Sciatic nerve (tissue), 2 donors: Measurements from ENCODE around the gene DENND4C. TPM values are rescaled to one million over a fixed set of nuclear protein-coding genes. Genes with fewer than 3 reads are reported as not detected.
"Not testable (repeated sequence)": the region's sequence is repeated elsewhere in the genome, so short reads cannot be mapped to it uniquely, and the experiment has no call there.

Experiments
- ATAC-seq: fragments of 200-7000 bp; cut with Tn5 transposase; one replicate; pipeline ENCODE4 v1.9.1; 2020; ENCODE audit warnings: mild to moderate bottlenecking, moderate library complexity
- DNase-seq: peaks from one replicate; pipeline ENCODE4 v3.0.0-alpha.2; 2020; ENCODE audit warnings: low spot score
- intact Hi-C: fragments of 100-400 bp; cut with DNase I; formaldehyde crosslinking; loops from one replicate; pipeline ENCODE4 v1.14.2; 2022
- total RNA-seq: library from RNA; stranded (reverse); fragmentation: NEBNext Ultra II Directional; extraction: Animal tissue kit (Norgen Biotek cat#: 25700); gene quantifications from one replicate; pipeline ENCODE4 v1.2.1, GENCODE V29; 2021
- donor health status: DM: no; HTN: no; CAD: no.
- donor health status: DM: no; HTN: no; CAD: no.

Gene DENND4C
- total RNA-seq, 1 donor from 2014 or later = 78.2 TPM

DNA sequence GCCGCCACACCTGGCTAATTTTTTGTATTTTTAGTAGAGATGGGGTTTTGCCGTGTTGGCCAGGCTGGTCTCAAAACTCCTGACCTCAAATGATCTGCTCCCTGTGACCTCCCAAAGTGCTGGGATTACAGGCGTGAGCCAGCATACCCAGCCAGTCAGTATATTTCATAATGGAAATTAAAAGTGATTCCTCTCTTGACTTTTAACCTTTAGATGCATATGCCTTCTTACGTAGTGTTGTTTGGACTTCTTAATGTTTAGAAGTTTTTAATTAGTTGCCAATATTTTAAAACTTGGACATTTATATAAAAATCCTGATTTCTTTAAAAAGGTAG lies 22.4 kb downstream of the DENND4C start:
- no peak for DNase-seq
- no peak for ATAC-seq
- intact Hi-C loops = no loop called here

DNA sequence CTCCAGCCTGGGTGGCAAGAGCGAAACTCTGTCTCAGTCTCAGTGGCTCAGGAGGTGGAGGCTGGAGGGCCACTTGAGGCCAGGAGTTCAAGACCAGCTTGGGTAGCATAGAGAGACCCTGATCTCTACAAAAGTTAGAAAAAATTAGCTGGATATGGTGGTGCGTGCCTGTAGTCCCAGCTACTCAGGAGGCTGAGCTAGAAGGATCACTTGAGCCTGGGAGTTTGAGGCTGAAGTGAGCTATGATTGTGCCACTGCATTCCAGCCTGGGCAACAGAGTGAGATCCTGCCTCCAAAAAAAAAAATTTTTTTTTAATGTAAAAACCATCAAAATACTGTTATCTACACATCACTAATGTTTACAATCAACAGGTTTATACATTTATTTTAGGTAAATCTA lies 24.6 kb downstream of the DENND4C start:
- ATAC-seq (no peak), DNase-seq (no peak)
- intact Hi-C loops = no loop called here

DNA sequence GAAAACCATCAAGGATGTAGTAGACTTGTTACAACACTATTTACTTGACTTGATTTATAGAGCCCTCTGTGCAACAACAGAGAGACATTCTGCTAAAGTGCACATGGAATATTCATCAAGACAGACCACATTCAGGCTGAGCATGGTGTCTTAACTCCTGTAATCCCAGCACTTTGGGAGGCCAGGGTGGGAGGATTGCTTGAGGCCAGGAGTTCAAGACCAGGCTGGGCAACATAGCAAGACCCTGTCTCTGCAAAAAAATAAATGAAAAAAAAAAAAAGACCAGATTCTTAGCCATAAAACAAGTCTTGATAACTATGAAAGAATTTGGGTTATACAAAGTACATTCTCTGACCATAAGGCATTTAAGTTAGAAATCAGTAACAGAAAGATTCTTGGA lies 25.3 kb downstream of the DENND4C start:
- ATAC-seq (no peak), DNase-seq (no peak)
- intact Hi-C loops = no loop called here

DNA sequence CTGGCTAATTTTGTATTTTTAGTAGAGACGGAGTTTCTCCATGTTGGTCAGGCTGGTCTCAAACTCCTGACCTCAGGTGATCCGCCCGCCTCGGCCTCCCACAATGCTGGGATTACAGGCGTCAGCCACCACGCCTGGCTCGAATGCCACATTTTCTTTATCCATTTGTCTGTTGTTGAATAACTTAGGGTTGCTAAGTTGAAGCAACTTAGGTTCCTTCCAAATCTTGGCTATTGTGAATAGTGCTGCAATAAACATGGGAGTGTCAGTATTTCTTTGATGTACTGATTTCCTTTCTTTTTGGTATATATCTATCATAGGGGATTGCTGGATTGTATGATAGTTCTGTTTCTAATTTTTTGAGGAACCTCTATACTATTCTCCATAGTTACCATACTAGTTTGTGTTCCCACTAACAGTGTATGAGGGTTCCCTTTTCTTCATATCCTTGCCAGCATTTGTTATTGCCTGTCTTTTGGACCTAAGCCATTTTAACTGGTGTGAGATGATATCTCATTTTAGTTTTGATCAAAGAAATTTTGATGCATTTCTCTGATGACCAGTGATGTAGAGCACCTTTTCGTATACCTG lies 29.3 kb downstream of the DENND4C start:
- DNase-seq, ATAC-seq, intact Hi-C loops: not testable (repeated sequence)

DNA sequence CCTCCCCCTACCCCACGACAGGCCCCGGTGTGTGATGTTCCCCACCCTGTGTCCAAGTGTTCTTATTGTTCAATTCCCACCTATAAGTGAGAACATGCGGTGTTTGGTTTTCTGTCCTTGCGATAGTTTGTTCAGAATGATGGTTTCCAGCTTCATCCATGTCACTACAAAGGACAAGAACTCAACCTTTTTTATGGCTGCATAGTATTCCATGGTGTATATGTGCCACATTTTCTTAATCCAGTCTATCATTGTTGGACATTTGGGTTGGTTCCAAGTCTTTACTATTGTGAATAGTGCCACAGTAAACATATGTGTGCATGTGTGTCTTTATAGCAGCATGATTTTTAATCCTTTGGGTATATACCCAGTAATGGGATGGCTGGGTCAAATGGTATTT lies 35.1 kb downstream of the DENND4C start:
- DNase-seq, ATAC-seq, intact Hi-C loops: not testable (repeated sequence)

DNA sequence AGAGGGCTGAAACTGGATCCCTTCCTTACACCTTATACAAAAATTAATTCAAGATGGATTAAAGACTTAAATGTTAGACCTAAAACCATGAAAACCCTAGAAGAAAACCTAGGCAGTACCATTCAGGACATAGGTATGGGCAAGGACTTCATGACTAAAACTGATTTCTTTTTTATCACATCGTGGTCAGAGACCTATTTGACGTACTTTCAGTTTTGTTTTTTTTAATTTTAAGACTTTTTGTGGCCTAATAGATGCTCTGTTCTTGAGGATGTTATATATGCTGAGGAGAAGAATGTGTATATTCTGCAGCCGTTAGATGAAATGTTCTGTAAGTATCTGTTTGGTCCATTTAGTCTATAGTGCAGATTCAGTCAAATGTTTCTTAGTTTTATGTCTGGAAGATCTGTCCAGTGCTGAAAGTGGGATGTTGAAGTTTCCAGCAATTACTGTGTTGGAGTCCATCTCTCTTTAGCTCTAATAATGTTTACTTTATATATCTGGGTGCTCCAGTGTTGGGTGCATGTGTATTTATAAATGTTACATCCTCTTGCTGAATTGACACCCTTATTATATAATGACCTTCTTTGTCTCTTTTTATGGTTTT lies 36.4 kb downstream of the DENND4C start:
- ATAC-seq, intact Hi-C loops, DNase-seq: not testable (repeated sequence)

DNA sequence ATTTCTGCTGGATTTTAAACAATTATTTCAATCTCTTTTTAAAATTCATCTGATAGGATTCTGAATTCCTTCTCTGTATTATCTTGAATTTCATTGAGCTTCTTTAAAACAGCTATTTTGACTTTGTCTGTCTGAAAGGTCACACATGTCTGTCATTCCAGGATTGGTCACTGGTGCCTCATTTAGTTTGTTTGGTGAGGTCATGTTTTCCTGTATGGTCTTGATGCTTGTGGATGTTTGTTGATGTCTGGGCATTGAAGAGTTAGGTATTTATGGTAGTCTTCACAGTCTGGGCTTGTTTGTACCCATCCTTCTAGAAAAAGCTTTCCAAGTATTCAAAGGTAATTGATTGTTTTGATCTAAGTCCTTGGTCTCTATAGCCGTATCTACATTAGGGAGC lies 39.1 kb downstream of the DENND4C start:
- DNase-seq (no peak), ATAC-seq (no peak)
- intact Hi-C loops = no loop called here

DNA sequence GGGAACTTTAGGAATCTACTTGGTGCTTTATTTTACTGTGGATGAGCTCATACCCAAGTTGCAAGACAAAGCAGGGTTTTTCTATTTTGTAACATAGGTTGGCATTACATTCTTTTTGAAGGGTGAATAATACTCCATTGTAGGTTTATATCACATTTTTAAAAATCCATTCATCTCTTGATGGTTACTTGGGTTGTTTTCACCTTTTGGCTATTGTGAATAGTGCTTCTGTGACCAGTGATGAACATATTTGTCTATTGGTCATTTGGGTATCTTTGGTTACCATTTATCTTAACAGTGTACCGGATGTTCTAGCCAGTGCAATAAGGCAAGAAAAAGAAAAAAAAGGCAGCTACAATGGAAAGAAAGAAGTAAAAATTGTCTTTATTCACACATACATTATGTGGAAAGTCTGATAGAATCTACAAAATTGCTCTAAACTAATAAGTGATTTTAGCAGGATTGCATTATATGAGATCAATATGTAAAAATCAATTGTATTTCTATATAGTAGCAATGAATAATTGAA lies 40.0 kb downstream of the DENND4C start:
- ATAC-seq = no peak

DNA sequence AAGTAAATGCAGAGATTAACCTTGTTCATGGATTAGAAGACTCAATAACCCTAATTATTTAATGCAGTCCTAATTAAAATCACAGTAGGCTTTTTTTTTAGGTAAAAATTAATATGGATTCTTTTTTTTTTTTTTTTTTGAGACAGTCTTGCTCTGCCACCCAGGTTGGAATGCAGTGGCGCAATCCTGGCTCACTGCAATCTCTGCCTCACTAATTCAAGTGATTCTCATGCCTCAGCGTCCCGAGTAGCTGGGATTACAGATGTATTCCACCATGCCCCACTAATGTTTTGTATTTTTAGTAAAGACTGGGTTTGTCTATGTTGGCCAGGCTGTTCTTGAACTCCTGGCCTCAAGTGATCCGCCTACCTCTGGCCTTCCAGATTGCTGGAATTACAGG lies 40.6 kb downstream of the DENND4C start:
- DNase-seq = no peak
- intact Hi-C loops = no loop called here
- ATAC-seq = no peak

More for the DNA sequence above, 40.0 kb downstream of the DENND4C start:
- intact Hi-C loops = no loop called here
- no peak for DNase-seq

DNA sequence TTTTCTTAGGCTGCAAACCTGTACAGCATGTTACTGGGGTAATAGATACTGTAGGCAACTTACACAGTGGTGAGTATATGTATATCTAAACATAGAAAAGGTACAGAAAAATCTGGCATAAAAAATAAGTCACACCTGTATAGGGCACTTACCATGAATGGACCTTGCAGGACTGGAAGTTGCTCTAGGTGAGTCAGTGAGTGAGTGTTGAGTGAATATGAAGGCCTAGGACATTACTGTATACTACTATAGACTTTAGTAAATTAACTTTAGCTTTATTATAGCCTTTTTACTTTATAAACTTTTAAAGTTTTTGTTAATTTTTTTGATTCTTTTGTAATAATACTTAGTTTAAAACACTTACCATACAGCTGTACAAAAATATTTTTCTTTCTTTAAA lies 51.3 kb downstream of the DENND4C start:
- no peak for ATAC-seq
- intact Hi-C loops = loop anchor here (5.0 to 10.0 kb wide), 2 partner anchors 1430 to 1543 kb away; no protein-coding TSS in a partner anchor
- DNase-seq = no peak

DNA sequence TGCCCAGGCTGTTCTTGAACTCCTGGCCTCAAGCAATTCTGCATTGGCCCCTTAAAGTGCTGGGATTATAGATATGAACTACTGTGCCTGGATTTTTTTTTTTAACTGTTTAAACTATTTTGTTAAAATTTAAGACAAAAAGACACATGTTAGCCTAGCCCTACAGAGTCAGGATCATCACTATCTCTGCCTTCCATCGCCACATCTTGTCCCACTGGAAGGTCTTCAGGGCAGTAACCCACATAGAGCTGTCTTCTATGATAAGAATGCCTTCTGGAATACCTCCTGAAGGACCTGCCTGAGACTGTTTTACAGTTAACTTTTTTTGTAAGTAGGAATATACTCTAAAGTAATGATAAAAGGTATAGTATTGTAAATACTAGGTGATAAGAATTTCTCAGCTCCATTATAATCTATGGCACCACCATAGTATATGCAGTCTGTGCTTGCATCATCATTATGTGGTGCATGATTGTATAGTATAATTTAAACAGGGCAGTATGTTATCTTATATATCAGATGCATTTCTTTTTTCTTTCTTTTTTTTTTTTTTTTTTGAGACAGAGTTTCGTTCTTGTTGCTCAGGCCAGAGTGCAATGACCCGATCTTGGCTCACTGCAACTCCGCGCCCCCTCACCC lies 52.7 kb downstream of the DENND4C start:
- intact Hi-C loops = loop anchor here (5.0 to 10.0 kb wide), 2 partner anchors 1429 to 1542 kb away; no protein-coding TSS in a partner anchor
- DNase-seq (no peak), ATAC-seq (no peak)

DNA sequence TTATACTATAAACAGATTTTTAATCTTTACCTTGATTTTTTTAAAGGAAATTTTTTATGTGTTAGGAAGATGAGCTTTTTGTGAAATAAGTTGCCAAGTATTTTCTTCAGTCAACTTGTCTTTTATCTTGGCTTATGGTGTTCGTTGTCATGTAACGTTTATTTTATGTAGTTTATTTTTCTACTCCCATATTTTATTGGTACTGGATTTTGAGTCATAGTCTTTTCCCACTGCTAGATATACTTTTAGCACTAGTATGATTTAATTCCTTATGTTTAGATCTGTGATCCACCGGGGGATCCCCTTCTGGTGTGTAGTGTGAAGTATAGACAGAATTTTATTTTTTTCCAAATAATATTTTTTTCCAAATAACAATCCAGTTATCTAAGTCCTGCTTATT lies 54.2 kb downstream of the DENND4C start:
- intact Hi-C loops = loop anchor here (5.0 to 10.0 kb wide), 2 partner anchors 1428 to 1540 kb away; no protein-coding TSS in a partner anchor
- ATAC-seq = no peak
- DNase-seq = no peak

DNA sequence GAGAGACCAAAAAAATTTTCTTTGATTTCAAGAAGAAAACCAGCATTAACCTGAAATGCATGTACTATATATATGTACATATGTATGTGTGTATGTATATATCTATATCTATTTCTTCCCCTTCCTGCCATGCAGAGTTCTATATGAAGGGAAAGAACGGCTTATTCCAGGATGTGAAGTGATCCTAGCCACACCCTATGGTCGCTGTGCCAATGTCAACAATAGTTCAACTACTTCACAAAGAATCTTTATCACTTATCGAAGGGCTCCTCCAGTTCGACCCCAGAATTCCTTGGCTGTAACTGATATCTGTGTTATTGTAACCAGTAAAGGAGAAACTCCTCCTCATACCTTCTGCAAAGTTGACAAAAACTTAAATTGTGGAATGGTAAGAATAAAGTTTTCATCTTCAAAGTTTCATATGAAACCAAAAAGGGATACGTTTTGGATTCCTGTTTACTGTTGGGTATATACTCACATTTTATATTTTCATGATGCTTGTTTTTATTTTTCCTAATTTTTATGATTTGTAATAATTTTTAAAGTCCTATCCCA lies 56.2 kb downstream of the DENND4C start:
- ATAC-seq (no peak), DNase-seq (no peak)
- intact Hi-C loops = loop anchor here (10.0 kb wide), 1 partner anchor 1538 kb away; no protein-coding TSS in a partner anchor

DNA sequence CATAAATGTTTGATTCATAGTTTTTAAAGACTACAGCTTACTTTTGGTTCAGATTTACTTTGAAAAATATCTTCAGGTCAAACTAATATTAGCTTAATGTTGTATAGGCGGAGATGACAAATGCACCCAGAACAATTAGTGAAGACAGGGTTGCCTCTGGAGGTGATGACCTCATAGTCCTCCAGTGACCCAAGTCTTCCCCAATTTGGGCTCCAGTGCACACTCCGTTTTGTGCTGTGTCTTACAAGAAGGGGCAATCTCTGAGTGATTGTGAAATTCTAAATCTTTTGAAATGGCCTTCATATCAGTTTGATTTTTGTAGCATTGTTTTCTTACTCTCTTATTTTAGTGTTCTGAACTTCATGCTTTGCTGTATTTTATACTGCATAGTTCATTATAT lies 57.6 kb downstream of the DENND4C start:
- ATAC-seq (no peak), DNase-seq (no peak)
- intact Hi-C loops = loop anchor here (10.0 kb wide), 1 partner anchor 1537 kb away; no protein-coding TSS in a partner anchor

DNA sequence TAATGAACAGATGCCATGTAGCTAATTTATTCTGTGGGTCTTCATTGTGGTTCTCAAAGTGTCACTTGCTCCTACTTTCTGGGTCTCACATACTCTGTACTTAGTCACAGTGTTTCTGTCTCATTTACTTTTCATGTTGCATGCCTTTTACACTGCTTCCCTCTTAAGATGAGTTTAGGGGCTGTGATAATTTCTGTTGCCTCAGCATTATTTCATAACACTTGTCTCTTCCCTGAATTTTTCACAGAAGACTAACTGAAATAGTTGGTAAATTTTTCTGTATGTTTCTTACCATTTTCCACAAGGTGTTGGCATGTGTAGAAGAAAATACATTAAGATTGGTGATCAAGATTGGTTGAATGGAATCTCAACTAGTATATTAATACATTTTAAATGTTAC lies 59.6 kb downstream of the DENND4C start:
- no peak for DNase-seq
- ATAC-seq = no peak
- intact Hi-C loops = no loop called here

DNA sequence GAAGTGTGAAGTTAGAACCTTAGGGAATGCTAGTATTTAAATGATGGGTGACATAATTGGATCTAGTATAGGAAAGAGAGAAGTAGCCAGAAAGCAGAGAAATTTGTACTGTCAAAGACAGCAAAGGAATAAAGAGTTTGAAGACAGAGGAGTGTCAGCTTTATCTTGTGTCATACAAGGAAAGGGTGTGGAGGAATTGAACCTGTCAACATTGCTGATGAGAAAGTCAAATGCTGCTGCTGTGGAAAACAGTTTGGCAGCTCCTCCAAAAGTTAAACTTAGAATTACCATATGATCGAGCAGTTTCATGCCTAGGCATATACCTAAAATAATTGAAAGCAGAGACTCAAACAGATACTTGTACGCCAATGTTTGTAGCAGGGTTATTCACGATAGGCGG lies 63.7 kb downstream of the DENND4C start:
- intact Hi-C loops = no loop called here
- DNase-seq (no peak), ATAC-seq (no peak)

DNA sequence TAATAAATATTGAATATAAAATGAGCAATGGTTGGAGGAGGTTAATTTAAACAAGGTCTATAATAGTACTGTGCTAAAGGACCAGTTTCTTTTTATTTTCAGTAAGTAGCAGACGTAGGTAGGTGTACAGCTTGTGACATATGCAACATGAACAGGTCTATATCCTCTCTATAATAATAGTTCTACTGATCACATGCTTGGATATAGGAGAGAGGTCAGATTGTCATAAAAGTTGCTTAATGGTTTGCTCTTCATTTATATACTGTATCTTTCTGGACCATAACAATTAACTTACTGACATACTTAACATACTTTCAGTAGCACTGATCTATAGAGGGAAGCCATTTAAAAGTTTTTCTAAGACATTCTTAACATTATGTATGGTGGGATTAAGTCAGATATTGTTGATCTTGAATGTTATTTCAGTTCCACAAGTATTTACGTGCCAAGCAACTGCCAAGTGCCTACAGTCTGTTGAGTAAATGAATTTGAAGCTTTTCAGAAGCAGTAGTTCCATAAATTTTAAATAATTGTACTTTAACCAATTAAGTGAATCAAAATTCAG lies 68.0 kb downstream of the DENND4C start:
- DNase-seq (no peak), ATAC-seq (no peak)
- intact Hi-C loops = no loop called here

DNA sequence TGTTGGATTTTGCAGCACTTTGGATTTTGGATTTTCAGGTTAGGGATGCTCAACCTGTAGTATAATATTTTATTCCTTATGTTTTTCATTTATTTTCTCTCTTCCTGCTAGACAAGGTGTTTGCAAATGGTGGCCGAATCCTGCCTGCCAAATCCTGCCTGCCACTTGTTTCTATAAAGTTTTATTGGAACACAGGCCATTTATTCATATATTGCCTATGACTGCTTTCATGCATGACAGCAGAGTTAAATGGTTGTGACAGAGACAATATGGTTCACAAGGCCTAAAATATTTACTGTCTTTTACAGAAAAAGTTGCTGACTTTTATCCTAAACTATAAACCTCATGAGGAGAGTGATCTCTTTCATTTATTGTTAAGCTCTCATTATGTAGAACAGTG lies 72.7 kb downstream of the DENND4C start:
- intact Hi-C loops = no loop called here
- no peak for ATAC-seq

DNA sequence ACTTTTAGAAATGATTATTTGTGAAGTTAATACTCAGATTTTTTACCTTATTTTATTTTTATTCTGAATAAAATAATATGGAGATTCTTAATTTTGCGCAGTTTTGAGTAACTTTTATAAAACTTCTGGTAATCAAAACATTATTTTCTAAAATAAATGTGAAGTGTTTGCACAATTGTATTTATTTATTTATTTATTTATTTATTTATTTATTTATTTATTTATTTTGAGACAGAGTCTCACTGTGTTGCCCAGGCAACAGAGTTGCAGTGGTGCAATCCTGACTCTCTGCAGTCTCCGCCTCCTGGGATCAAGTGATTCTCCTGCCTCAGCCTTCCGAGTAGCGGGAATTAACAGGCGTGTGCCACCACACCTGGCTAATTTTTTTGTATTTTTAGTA lies 76.1 kb downstream of the DENND4C start:
- no peak for ATAC-seq
- intact Hi-C loops = no loop called here
- no peak for DNase-seq

More for the DNA sequence above, 72.7 kb downstream of the DENND4C start:
- DNase-seq = no peak

DNA sequence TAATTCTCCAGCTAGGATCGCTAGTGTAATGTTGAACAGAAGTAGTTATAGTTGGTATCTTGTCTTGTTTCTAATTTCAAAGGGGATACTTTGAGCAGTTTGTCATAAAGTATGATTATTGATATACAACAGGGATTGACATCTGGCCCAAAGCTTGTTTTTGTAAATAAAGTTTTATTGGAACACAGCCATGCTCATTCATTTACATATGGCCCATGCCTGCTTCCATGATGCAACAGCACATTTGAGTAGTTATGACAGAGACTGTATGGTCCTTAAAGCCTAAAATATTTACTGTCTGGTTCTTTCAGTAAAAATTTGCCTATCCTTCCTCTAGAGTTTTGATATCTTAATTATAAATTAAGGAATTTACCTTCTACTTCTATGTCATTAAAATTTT lies 79.8 kb downstream of the DENND4C start:
- intact Hi-C loops = no loop called here
- DNase-seq = no peak
- no peak for ATAC-seq
